Adrenal gland (tissue), 5 donors: ENCODE results near the gene PTH2R.

Experiments used
- CTCF ChIP-seq, 6 experiments: fragments of 450-650 bp in 4 of 6; fragments of 200-600 bp in 2 of 6; sonication (generic) in 1 of 6; IDR thresholded peaks; 1 replicate in 5 of 6; 2 replicates in 1 of 6; pipeline versions ENCODE4 v1.5.1 to v1.8.0; 2016 to 2021; ENCODE audit warnings: antibody characterized with exemption in 6 of 6, mild to moderate bottlenecking in 2 of 6, moderate library complexity in 1 of 6
- POLR2A ChIP-seq, 2 donors: fragments of 450-650 bp; IDR thresholded peaks; one replicate each; pipeline ENCODE4 v1.6.1; 2017; ENCODE audit warnings: antibody characterized with exemption in 2 of 2, mild to moderate bottlenecking in 2 of 2, moderate library complexity in 1 of 2
- donor health status: DM: no; HTN: no; CAD: no.

- no peak for TF ChIP-seq CTCF (IDR thresholded peaks at IDR 0.05)
- no peak for TF ChIP-seq POLR2A (IDR thresholded peaks at IDR 0.05)
Observed at GRCh38 chr2:208485390-208485789, 78.8 kb downstream of the PTH2R start.
